GM18499 (cell line): ENCODE results near the gene SPATS2L.
"Not testable (repeated sequence)": the region's sequence is repeated elsewhere in the genome, so short reads cannot be mapped to it uniquely, and the experiment has no call there.

Source experiments
- ATAC-seq: cut with Tn5 transposase; IDR thresholded peaks from one replicate; pipeline ENCODE4 v1.9.1; 2021; ENCODE audit warnings: moderate number of reproducible peaks; ENCODE audit not compliant: insufficient read depth, unreplicated experiment

SPATS2L gene

GRCh38 chr2:200318940-200319435 lies 12.5 kb downstream of the SPATS2L start:
- ATAC-seq = no peak

- ATAC-seq = no peak
Observed at GRCh38 chr2:200319548-200320337, 13.2 kb downstream of the SPATS2L start.

GRCh38 chr2:200320344-200320743 lies 13.9 kb downstream of the SPATS2L start:
- ATAC-seq = no peak

- no peak for ATAC-seq
Observed at GRCh38 chr2:200320991-200321390, 14.5 kb downstream of the SPATS2L start.

- ATAC-seq = no peak
Observed at GRCh38 chr2:200321780-200322534, 15.5 kb downstream of the SPATS2L start.

GRCh38 chr2:200322607-200323006 lies 16.1 kb downstream of the SPATS2L start:
- no peak for ATAC-seq

GRCh38 chr2:200324362-200324761 lies 17.9 kb downstream of the SPATS2L start:
- no peak for ATAC-seq

GRCh38 chr2:200329384-200329783 lies 22.9 kb downstream of the SPATS2L start:
- no peak for ATAC-seq

GRCh38 chr2:200329798-200330197 lies 23.3 kb downstream of the SPATS2L start:
- ATAC-seq = no peak

GRCh38 chr2:200330351-200331060 lies 24.0 kb downstream of the SPATS2L start:
- no peak for ATAC-seq

- ATAC-seq = no peak
Observed at GRCh38 chr2:200331061-200331400, 24.5 kb downstream of the SPATS2L start.

GRCh38 chr2:200335657-200336056 lies 29.2 kb downstream of the SPATS2L start:
- no peak for ATAC-seq

GRCh38 chr2:200336980-200337615 lies 30.6 kb downstream of the SPATS2L start:
- no peak for ATAC-seq

GRCh38 chr2:200337621-200338020 lies 31.1 kb downstream of the SPATS2L start:
- ATAC-seq = no peak

- ATAC-seq = no peak
Observed at GRCh38 chr2:200338692-200339091, 32.2 kb downstream of the SPATS2L start.

GRCh38 chr2:200340508-200341224 lies 34.2 kb downstream of the SPATS2L start:
- no peak for ATAC-seq

GRCh38 chr2:200341376-200341775 lies 34.9 kb downstream of the SPATS2L start:
- no peak for ATAC-seq

- no peak for ATAC-seq
Observed at GRCh38 chr2:200342235-200342634, 35.7 kb downstream of the SPATS2L start.

- ATAC-seq = no peak
Observed at GRCh38 chr2:200342654-200343053, 36.2 kb downstream of the SPATS2L start.

GRCh38 chr2:200344202-200344601 lies 37.7 kb downstream of the SPATS2L start:
- not testable (repeated sequence) for ATAC-seq
